ENCODE data around the gene TENT4B.
"Not testable (repeated sequence)": the region's sequence is repeated elsewhere in the genome, so short reads cannot be mapped to it uniquely, and the experiment has no call there.

The TENT4B gene

DNA sequence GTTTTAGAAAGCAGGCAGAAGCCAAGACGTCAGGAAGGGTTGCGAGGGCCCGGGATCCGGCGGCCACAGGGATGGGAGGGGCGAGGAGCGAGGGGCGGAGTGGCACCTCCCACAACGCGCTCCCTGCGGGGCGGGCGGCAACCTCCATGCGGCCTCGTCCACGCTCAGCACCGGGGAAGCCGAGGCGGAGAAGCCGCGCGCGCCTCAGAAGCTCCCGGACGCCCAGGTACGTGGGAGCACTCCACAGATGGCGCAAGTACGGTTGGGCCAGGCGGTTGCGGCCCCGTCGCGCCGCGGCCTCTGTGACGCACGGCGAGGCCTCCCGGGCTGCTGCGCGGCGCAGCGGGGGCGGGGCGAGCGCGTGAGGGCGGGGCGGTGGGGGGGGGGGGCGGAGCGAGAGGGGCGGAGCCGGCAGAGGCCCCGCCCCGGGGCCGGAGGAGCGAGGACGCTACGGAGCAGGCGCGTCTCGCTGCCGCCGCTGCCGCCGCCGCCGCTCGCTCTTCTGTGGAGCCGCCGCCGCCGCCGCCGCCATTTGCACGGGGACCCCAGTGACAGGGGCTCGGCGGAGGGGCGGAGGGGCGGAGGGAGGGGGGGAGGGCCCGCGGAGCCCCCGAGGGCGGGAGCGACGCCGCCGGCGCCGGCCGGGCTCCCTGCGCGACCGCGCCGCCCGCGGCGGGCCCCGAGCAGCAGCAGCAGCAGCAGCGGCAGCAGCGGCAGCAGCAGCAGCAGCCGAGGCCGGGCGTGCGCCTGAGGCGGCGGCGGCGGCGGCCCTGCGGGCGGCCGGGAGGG, at the start of gene TENT4B:
Gene TENT4B, plus strand, starts transcription at position 500 of the 789 bp plus-strand sequence. CDS start 316 bp downstream, outside the sequence.
- peak; percentile 100 for DNase-seq (ENCODE audit: low spot score)

DNA sequence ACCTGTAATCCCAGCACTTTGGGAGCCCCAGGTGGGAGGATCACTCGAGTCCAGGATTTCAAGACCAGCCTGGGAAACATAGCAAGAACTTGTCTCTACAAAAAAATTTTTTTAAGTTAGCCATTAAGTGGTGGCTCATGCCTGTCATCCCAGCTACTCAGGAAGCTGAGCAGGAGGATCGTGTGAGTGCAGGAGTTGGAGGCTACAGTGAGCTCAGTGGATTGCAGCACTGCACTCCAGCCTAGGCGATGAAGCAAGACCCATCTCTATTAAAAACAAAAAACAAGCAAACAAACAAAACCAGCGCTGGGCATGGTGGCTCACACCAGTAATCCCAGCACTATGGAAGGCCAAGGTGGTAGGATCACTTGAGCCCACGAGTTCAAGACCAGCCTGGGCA, 49.3 kb upstream of the TENT4B start:
- no peak for DNase-seq (ENCODE audit: low spot score)

DNA sequence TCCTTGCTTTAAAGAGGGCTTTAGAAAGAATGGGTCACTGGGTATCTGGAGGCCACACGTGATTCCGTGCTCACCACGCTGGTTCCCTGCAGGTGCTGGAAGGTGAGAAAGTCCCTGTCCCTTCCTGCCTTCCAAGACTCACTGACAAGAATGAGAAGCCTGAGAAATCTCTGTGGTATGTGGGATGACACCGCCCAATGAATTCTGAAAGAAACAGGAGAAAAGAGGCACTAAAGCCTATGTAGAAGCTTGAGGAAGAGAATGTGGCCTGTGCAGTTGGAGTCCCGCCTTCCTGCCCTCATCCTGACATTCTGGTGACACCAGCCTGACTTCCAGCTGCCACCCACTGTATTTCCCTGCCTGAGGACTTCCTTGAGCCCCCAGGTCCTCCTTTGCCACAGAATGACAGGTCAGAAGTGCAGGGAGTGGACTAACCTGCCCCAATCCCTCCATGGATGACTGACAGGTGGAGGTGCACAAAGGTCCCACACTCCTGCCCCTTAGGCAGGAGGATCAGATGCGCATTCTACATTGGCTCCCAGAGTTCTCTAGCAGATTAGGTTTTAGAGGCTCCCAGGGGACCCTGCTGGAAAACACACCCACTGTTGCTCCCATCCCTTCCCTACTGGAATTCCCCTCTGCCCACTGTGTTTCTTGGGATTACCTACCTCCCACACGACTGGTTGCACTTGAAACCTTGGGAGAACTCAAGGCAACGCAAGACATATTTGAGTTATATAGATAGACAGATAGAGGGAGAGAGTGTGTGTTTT, 38.6 kb upstream of the TENT4B start:
- peak; percentile 42 for DNase-seq (ENCODE audit: low spot score)

DNA sequence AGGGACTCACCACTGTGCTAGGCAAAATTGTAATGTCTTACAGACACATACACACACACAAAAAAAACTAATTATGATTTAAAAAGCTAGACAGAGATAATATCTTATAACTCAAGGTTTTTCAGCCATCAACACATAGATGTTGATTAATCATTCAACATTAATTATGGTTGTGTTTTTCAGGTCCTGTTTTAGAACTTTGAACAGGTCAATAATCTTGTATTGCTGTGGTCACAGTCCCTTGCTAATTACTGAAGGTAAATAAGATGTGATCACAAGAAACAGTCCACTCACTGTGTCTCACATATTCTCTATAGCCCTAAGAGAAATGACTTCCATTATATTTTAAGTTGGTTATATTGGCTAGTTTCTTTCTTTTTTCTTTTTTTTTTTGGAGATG, 32.4 kb upstream of the TENT4B start:
- DNase-seq (ENCODE audit: low spot score), result no peak

DNA sequence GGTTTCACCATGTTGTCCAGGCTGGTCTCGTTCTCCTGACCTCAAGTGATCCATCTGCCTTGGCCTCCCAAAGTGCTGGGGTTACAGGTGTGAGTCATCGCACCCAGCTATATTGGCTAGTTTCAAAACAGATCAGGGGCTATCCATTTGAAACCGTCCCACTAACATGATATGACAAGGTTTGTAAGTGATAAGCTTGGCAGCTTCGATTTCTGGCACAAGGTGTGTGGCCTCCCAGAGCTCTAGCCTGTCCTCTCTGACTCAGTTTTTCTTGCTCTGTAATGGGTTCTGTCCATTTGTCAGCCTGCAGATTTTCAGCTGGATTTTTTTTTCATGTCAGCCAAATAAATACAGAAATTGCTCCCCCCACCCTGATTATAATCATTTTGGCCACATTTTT, 31.8 kb upstream of the TENT4B start:
- no peak for DNase-seq (ENCODE audit: low spot score)

DNA sequence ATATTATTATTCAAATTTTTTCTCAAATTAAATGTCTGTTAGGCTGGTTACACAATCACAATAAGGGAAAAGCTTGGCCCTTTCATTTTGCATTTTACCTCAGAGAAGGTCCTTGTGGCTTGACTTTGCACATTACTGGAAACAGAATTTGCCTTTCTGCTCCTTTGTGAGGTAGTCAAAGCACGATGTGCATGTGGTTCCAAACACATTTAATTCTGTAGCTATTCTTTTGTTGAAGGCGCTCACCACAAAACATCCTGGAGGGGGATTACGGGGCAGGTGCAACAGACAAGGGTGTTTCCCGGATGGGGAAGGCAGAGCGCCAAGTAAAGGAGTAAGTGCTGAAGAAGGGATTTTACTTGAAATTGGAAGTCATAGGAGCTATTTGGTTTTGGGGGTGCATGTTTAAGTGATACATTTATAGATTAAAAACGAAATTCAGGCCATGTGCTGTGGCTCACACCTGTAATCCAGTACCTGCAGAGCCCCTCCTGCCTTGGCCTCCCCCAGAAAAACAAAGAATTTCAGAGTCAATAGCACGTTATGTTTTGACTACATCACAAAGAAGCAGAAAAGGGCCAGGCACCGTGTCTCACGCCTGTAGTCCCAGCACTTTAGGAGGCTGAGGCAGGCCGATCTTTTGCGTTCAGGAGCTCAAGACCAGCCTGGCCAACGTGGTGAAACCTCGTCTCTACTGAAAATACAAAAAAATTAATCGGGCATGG, 31.2 kb upstream of the TENT4B start:
- DNase-seq (ENCODE audit: low spot score), result no peak

DNA sequence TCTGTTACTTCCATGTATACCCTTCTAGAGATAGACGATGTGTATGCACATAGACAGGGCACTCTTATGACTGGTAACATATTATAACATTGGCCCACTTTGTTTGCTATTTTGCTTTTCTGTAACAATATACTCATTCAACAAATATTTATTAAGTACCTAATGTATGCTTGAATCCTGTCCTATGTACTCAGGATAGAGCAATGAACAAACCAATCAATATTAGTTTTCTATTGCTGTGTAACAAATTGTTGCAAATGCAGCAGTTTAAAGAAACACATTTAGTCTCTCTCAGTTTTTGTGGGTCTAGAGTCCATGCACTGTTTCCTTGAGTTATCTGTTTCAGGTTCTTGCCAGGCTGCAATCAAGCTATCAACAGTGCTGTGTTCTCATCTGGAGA, 29.7 kb upstream of the TENT4B start:
- DNase-seq (ENCODE audit: low spot score), result no peak

DNA sequence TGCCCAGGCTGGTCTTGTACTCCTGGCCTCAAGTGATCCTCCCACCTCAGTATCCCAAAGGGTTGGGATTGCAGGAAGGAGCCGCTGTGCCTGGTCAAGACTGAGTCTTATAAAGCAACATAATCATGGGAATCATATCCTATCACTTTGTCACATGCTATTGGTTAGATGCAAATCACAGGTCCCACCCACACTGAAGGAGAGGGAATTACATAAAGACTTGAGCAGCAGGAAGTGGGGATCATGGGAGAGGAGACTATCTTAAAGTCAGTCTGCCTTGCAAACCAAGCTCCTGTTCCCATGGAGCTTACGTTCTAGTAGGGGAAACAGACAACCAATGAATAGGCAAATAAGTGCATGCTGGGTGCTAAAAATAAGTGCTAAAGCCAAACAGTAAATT, 28.3 kb upstream of the TENT4B start:
- no peak for DNase-seq (ENCODE audit: low spot score)

DNA sequence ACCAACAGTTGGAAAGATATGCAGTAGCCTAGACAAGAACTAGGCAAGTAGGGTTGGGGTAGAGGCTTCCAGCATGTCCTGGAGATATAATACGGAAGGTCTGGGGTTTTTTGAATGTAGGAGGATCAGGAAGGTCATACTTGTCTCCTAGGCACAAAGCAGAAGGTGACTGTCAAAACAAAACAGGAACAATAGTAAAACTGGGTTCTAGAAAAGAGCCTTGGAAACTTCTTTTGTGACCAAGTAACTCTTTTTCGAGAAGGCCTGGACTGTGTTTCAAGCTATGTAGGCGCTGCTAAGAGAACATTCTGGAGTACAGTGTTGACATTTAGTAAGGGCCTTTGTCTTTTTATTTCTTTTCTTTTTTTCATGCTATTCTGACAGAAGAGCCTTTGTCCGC, 26.9 kb upstream of the TENT4B start:
- no peak for DNase-seq (ENCODE audit: low spot score)

DNA sequence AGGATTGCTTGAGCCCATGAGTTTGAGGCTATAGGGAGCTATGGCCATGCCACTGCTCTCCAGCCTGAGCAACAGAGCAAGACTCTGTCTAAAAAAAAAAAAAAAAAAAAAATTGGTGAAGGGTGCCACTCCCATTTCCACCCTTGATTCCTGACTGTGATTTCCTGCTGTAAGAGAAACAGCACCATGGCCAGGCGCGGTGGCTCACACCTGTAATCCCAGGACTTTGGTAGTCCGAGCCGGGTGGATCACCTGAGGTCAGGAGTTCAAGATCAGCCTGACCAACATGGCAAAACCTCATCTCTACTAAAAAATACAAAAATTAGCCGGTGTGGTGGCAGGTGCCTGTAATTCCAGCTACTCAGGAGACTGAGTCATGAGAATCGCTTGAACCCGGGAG, 20.5 kb upstream of the TENT4B start:
- DNase-seq (ENCODE audit: low spot score), result not testable (repeated sequence)

DNA sequence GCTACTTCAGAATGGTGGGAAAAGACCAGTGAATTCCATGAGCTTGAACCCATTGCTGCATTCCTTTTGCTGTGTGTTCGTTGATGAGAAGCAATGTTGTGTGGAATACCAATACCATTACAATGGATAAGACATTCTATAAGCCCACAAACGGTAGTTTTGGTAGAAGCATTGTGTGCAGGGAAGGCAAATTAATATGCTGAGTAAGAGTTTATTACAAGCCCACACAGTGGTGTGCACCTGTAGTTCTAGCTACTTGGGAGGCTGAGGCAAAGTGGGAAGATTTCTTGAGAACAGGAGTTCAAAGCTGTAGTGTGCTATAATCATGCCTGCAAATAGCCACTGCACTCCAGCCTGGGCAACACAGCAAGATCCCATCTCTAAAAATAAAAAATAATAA, 19.9 kb upstream of the TENT4B start:
- no peak for DNase-seq (ENCODE audit: low spot score)

DNA sequence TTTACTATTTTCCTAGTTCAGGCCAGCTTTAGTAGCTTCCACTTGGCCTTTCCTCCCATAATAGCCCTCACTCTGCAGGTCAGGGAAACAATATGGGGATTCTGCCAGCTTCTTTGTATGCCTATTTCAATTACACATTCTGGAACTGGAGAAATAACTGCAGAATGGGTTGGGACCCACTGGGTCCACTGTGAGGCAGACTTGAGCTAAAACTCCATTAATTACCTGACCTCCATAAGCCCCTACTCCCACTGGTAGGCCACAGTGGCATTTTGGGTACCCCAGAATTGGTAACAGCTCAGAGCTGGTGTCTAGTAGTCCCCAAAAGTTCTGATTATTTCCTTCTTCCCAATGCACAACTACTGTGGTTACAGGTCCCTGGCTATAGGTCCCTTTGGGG, 16.7 kb upstream of the TENT4B start:
- DNase-seq (ENCODE audit: low spot score), result no peak

DNA sequence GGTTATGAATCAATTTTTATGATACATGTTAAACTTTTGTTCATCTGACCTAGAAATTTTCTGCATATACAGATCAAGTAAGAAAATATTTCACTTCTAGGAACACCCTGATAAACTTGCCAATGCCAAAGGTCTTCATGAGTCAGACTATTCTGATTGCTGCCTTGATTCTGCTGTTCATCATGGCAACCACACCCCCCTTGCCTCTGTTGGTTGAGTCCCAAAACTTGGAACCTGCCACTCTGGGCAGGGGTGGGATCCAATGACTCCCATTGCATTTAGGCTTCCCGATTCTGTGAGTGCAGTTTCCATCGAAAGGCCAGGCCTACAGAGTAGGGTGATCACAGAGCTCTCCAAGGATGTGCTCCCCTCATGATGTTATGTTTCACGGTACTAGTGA, 15.8 kb upstream of the TENT4B start:
- no peak for DNase-seq (ENCODE audit: low spot score)

DNA sequence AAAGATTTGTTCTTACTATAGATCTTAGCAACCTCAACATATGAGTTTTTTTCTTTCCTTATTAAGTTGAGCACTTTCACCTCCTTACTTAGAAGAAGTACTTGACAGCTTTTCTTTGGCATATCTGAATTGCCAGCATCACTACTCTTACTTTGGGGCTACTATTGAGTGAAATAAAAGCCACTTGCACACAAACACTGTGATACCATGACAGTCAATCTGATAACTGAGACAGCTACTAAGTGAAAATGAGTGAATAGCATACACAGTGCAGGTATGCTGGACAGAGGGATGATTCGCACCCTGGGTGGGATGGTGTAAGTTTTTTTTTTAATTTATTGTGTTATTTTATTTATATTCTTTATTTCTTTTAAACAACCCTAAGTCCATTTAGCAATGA, 13.5 kb upstream of the TENT4B start:
- no peak for DNase-seq (ENCODE audit: low spot score)

DNA sequence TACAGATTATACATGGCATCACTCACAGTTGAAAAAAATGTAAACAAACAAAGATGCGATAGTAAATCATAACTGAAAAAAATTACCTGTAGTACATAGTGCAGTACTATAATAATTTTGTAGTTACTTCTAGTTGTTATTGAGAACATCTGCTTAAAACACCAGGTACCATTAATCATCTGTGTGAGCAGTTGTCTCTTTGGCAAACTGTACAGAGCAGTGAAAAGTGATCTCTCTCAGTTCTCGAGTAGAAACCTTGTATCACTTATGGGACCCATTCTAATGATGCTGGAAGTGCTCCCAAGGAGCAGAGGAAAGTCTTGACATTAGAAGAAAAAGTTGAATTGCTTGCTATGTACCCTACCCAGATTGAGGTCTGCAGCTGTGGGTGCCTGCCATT, 8.9 kb upstream of the TENT4B start:
- no peak for DNase-seq (ENCODE audit: low spot score)

DNA sequence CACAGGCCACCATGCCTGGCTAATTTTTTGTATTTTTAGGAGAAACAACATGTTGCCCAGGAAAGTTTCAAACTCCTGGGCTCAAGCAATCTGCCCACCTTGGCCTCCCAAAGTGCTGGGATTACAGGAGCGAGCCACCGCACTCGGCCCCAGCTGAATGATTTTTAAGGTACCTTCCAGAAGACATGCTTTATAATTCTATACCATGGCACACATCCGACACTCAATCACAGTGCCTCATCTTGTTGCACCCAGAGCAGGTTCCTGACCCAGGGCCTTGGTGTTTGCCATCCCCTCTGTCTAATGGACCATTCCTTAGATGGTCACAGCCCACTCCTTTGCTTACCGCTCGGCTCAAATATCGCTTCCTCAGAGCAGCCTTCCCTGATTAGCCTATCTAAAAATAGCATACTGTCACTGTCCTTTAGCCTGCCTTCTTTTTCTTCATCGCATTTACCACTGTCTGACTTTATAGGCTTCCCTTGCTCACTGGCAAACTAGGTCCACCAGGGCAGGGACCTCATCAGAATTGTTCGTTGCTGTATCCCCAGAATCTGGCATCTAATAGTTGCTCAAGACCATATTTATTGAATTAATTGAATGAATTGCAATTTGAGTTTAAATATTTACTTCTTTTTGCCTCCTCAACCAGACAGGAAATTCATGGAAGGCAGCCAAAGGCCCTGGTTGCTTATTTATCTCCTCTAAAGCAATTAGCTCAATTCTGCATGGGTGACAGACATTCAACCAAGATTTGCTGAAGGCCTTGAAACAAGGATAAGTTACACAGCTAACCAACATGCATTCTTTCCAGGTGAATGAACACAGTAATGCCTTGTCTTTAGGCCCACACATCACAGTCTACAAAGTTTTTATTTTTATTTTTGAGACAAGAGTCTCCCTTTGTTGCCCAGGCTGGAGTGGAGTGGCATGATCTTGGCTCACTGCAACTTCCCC, 6.3 kb upstream of the TENT4B start:
- no peak for DNase-seq (ENCODE audit: low spot score)

DNA sequence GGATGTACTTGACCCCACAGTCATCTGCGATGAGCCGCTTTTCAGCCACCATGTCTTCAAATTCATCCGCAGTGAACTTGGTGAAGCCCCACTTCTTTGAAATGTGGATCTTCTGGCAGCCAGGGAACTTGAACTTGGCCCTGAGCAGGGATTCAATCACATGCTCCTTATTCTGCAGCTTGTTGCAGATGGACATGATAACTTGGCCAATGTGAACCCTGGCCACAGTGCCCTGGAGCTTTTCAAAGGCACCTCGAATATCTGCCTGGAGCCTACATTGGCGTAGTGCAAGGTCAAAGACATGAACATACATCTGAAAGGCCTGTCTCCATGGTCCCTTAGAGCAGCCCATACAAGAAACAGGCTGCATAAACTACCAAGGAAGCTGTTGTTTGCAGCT, 1.8 kb upstream of the TENT4B start:
- no peak for DNase-seq (ENCODE audit: low spot score)

DNA sequence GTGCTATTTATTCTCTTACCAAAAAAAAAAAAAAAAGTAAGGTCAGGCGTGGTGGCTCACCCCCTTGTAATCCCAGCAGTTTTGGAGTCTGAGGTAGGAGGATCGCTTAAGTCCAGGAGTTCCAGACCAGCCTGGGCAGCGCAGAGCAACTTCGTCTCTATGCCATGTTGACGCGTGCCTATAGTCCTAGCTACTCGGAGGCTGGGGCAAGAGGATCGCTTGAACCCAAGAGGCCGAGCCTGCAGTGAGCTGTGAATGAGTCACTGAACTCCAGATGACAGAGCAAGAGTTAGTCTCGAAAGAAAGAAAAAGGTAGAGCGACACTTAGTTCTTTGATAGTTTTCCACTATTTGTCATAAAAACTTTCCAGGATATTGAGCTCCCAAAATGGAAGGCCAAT, 1.4 kb upstream of the TENT4B start:
- DNase-seq (ENCODE audit: low spot score), result no peak

DNA sequence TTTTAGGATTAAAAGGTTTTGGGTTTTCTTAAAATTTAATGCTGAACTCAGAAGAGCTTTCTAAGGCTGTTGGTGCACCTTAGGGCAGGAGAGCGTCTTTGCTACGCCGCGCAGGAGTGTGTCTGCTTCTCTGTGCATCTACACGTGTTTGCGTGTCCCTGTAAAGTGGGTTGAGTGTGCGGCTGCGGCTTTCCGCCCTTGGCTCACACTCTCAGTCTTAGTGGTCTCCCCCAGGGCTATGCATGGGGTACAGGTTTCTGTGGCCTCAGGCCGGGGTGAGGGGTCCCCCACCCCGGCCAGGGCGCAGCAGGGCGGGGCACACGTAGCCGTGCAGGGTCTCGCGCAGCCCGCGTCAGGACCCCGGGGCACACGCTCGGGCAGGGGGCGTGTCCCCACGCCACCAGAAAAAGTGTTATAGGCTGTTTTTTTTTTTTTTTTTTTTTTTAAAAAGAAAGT, 727 bp upstream of the TENT4B start:
- peak; percentile 57 for DNase-seq (ENCODE audit: low spot score)

DNA sequence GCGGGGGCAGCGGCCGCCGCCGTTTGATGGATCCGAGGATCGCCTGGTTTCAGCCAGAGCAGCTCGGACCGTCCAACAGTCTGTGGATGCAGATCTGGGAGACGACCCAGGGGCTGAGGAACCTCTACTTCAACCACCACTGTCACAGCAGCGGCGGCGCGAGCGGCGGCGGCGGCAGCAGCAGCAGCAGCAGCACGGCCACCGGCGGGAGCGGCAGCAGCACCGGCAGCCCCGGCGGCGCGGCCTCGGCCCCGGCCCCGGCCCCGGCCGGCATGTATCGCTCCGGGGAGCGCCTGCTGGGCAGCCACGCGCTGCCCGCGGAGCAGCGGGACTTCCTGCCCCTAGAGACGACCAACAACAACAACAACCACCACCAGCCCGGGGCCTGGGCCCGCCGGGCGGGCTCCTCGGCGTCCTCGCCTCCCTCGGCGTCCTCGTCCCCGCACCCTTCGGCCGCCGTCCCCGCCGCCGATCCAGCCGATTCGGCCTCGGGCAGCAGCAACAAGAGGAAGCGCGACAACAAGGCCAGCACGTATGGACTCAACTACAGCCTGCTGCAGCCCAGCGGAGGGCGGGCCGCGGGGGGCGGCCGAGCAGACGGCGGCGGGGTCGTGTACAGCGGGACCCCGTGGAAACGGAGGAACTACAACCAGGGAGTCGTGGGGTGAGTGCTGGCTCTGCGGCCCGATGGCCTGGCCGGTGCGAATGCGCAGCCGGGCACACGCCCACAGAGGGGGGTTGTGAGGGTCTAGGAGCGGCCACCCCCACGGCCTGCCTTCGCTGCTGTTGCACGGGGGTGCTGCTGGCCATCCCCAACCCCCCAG, 702 bp downstream of the TENT4B start:
- DNase-seq (ENCODE audit: low spot score), result peak; percentile 48
